Astrocyte of the spinal cord (primary cell): ENCODE data around the gene C19orf12.

Experiments used
- DNase-seq: peaks from one replicate; pipeline ENCODE4 v3.0.0; 2011; ENCODE audit warnings: low read depth, low spot score
- H3K4me3 ChIP-seq: 2 replicates; pipeline ENCODE4 v1.5.1; 2011; ENCODE audit warnings: low read depth, mild to moderate bottlenecking, low read length, moderate library complexity
- CTCF ChIP-seq: IDR thresholded peaks from 2 replicates; pipeline ENCODE4 v1.5.1; 2012; ENCODE audit warnings: low read depth, mild to moderate bottlenecking, low read length, inconsistent platforms
- in situ Hi-C: cut with HindIII; loops from 2 replicates; pipeline ENCODE4 v1.10.0; 2017; ENCODE audit warnings: low sequenced_read_pairs

The C19orf12 gene

DNA sequence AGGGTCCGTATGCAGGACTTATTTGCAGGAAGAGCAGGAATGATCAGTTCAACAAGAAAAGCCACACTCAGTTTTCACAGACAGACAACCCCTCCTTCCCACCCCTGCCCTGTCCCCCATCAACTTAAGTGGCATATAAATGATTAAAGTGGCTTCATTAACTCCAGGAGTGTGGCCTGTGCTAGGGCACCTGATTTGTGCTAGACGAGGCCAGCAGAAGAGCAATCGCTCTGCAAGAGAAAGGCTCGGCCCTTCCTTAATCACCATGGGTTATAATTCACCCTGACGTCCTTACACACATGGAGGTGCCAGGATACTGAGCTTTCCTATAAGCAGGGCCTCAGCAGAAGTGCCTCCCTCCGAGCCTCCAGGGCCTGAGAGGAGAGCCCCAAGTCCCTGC, 14.6 kb downstream of the C19orf12 start:
- in situ Hi-C loops: no loop called here
- no peak overlapping the region for H3K4me3 ChIP-seq
- DNase-seq: no peak
- no peak for TF ChIP-seq CTCF

GRCh38 chr19:29699861-29700260, 15.2 kb downstream of the C19orf12 start:
- no peak for TF ChIP-seq CTCF
- no peak for DNase-seq
- in situ Hi-C loops: no loop called here
- no peak overlapping the region for H3K4me3 ChIP-seq

DNA sequence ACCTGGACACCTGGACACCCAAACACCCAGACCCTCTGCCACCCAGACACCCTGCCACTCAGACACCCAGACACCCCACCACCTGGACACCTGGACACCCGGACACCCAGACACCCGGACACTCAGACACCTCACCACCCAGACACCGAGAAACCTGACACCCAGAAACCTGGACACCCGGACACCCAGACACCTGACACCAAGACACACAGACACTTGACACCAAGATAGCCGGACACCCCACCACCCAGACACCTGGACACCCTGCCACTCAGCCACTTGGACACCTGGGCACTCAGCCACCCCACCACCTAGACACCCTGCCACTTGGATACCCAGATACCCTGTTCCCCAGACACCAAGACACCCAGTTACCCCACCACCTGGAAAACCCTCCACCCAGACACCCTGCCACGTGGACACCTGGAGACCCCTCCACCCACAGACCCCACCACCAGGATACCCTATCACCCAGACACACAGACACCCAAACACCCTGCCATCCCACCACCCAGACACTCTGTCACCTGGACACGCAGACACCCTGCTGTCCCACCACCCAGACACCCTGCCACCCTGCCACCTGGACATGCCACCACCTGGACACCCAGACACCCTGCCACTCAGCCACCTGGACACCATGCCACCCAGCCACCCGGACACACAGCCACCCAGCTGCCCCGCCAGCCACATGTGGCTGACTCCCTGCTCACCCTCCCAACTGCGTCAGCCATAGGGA, 17.4 kb downstream of the C19orf12 start:
- no peak for TF ChIP-seq CTCF
- no peak for DNase-seq
- in situ Hi-C loops: no loop called here
- no peak overlapping the region for H3K4me3 ChIP-seq

GRCh38 chr19:29696565-29696846, 18.6 kb downstream of the C19orf12 start:
- in situ Hi-C loops: no loop called here
- TF ChIP-seq CTCF: no peak
- H3K4me3 ChIP-seq: no peak overlapping the region
- DNase-seq: no peak

- in situ Hi-C loops: no loop called here
- TF ChIP-seq CTCF: no peak
- no peak for DNase-seq
- no peak overlapping the region for H3K4me3 ChIP-seq
Observed at GRCh38 chr19:29695765-29696564, 19.1 kb downstream of the C19orf12 start.

DNA sequence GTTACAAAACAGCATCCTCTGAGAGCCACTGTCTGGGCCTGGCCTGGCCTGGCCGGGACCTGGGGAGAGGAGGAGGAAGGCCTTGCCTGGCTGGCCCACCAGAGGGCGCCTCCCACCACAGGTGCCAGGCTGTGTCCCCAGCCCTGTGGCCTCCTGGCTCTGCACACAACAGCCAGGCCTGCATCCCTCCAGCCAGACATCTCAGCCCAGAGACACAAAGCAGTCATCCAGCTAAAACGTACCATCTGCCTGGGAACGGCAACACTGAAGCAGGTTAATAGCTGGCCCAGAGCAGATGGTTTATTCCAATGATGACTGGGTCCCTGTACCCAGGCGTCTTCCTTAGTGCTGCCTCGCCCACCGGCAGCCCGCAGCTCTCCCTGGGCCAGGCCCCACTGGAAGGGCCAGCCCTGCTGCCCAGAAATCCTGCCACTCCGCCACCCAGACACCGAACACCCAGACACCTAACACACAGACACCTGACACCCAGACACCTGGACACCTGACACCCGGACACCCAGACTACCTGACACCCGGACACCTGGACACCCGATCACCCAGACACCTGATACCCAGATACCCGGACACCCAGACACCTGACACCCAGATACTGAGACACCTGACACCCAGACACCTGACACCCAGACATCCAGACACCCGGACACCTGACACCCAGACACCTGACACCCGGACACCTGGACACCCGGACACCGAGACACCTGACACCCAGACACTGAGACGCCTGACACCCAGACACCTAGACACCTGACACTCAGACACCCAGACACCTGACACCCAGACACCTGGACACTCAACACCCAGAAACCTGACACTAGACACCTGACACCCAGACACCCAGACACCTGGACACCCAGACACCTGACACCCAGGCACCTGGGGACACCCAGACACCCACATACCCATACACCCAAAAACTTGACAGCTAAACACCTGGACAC, 20.1 kb downstream of the C19orf12 start:
- in situ Hi-C loops: no loop called here
- no peak overlapping the region for H3K4me3 ChIP-seq
- peak; percentile 57 for DNase-seq
- peak; percentile 97 for TF ChIP-seq CTCF
